Memory B cell (primary cell): ENCODE results near the gene SLC35A1.
"Not testable (repeated sequence)": the region's sequence is repeated elsewhere in the genome, so short reads cannot be mapped to it uniquely, and the experiment has no call there.

Experiments
- ATAC-seq: fragments of 150-1000 bp; cut with Tn5 transposase; 2 replicates; pipeline ENCODE4 v1.10.0; 2021; ENCODE audit warnings: low read depth, mild to moderate bottlenecking, moderate library complexity
- DNase-seq, 2 donors: peaks; one replicate each; pipeline ENCODE4 v3.0.0; 2022; ENCODE audit warnings: low spot score in 2 of 2
- H3K27ac Mint-ChIP-seq: one replicate; pipeline ENCODE4 v1.8.0; 2022; ENCODE audit warnings: mild to moderate bottlenecking, moderate library complexity, mixed read lengths
- H3K27me3 Mint-ChIP-seq: one replicate; pipeline ENCODE4 v1.8.0; 2022; ENCODE audit warnings: mixed read lengths
- H3K36me3 Mint-ChIP-seq: one replicate; pipeline ENCODE4 v1.8.0; 2022; ENCODE audit warnings: mild to moderate bottlenecking, mixed read lengths
- H3K4me1 Mint-ChIP-seq: one replicate; pipeline ENCODE4 v1.8.0; 2022; ENCODE audit warnings: mixed read lengths
- H3K4me3 Mint-ChIP-seq: one replicate; pipeline ENCODE4 v1.8.0; 2022; ENCODE audit warnings: mild to moderate bottlenecking, moderate library complexity, mixed read lengths
- H3K9me3 Mint-ChIP-seq: one replicate; pipeline ENCODE4 v1.8.0; 2022; ENCODE audit warnings: mixed read lengths

The SLC35A1 gene

GRCh38 chr6:87489326-87489725, 16.6 kb downstream of the SLC35A1 start:
- H3K4me3 Mint-ChIP-seq, H3K9me3 Mint-ChIP-seq, DNase-seq, H3K27ac Mint-ChIP-seq, H3K27me3 Mint-ChIP-seq, H3K4me1 Mint-ChIP-seq, ATAC-seq: not testable (repeated sequence)
- peaks cover 12% of the 10 kb centered on the region for H3K36me3 Mint-ChIP-seq

- ATAC-seq, result no peak
- Mint-ChIP-seq H3K27ac (no peak overlapping the region), H3K4me1 (no peaks in the 10 kb centered on the region), H3K4me3 (no peak overlapping the region), H3K9me3 (no peaks in the 10 kb centered on the region), H3K27me3 (no peaks in the 10 kb centered on the region), H3K36me3 (peaks cover 5% of the 10 kb centered on the region)
- DNase-seq, result no peak
These were observed 22.1 kb downstream of the SLC35A1 start for GRCh38 chr6:87494761-87495422.

GRCh38 chr6:87498048-87498447, 25.3 kb downstream of the SLC35A1 start:
- Mint-ChIP-seq H3K36me3 (peaks cover 8% of the 10 kb centered on the region), H3K27ac (no peak overlapping the region), H3K9me3 (no peaks in the 10 kb centered on the region), H3K27me3 (no peaks in the 10 kb centered on the region), H3K4me3 (no peak overlapping the region), H3K4me1 (no peaks in the 10 kb centered on the region)
- ATAC-seq (no peak), DNase-seq (no peak)

- Mint-ChIP-seq H3K4me1 (peaks cover 2% of the 10 kb centered on the region), H3K9me3 (no peaks in the 10 kb centered on the region), H3K36me3 (peaks cover 24% of the 10 kb centered on the region), H3K4me3 (no peak overlapping the region), H3K27ac (peak overlapping the region; percentile 42), H3K27me3 (no peaks in the 10 kb centered on the region)
- DNase-seq (no peak), ATAC-seq (no peak)
These were observed 29.2 kb downstream of the SLC35A1 start for GRCh38 chr6:87501809-87502572.

GRCh38 chr6:87504441-87504840, 31.7 kb downstream of the SLC35A1 start:
- H3K27ac Mint-ChIP-seq, result peak overlapping the region; percentile 69
- no peak overlapping the region for H3K4me3 Mint-ChIP-seq
- peaks cover 24% of the 10 kb centered on the region for H3K36me3 Mint-ChIP-seq
- no peak for ATAC-seq
- no peak for DNase-seq
- peaks cover 2% of the 10 kb centered on the region for H3K4me1 Mint-ChIP-seq
- no peaks in the 10 kb centered on the region for H3K27me3 Mint-ChIP-seq
- no peaks in the 10 kb centered on the region for H3K9me3 Mint-ChIP-seq

GRCh38 chr6:87514831-87515230, 42.1 kb downstream of the SLC35A1 start:
- Mint-ChIP-seq H3K9me3 (no peaks in the 10 kb centered on the region), H3K4me3 (no peak overlapping the region), H3K4me1 (no peaks in the 10 kb centered on the region), H3K27me3 (no peaks in the 10 kb centered on the region), H3K27ac (no peak overlapping the region), H3K36me3 (peaks cover 17% of the 10 kb centered on the region)
- ATAC-seq (no peak), DNase-seq (no peak)

- peaks cover 26% of the 10 kb centered on the region for H3K36me3 Mint-ChIP-seq
- ATAC-seq, result no peak
- no peak overlapping the region for H3K4me3 Mint-ChIP-seq
- no peaks in the 10 kb centered on the region for H3K27me3 Mint-ChIP-seq
- H3K9me3 Mint-ChIP-seq, result no peaks in the 10 kb centered on the region
- H3K4me1 Mint-ChIP-seq, result no peaks in the 10 kb centered on the region
- no peak overlapping the region for H3K27ac Mint-ChIP-seq
- DNase-seq, result no peak
These were observed 45.7 kb downstream of the SLC35A1 start for GRCh38 chr6:87518453-87518852.

GRCh38 chr6:87522686-87523085, 49.9 kb downstream of the SLC35A1 start:
- no peak for ATAC-seq
- Mint-ChIP-seq H3K9me3 (no peaks in the 10 kb centered on the region), H3K4me3 (no peak overlapping the region), H3K4me1 (no peaks in the 10 kb centered on the region), H3K27me3 (no peaks in the 10 kb centered on the region), H3K27ac (no peak overlapping the region), H3K36me3 (peaks cover 24% of the 10 kb centered on the region)
- no peak for DNase-seq

- H3K4me1 Mint-ChIP-seq, result peaks cover 3% of the 10 kb centered on the region
- peaks cover 27% of the 10 kb centered on the region for H3K36me3 Mint-ChIP-seq
- no peak for ATAC-seq
- no peaks in the 10 kb centered on the region for H3K27me3 Mint-ChIP-seq
- no peak overlapping the region for H3K27ac Mint-ChIP-seq
- no peak overlapping the region for H3K4me3 Mint-ChIP-seq
- H3K9me3 Mint-ChIP-seq, result no peaks in the 10 kb centered on the region
- no peak for DNase-seq
These were observed 56.4 kb downstream of the SLC35A1 start for GRCh38 chr6:87529221-87529620.

- Mint-ChIP-seq H3K4me1 (peaks cover 15% of the 10 kb centered on the region), H3K36me3 (peaks cover 17% of the 10 kb centered on the region)
These were observed 61.7 kb downstream of the SLC35A1 start for GRCh38 chr6:87534377-87535047.

GRCh38 chr6:87538510-87539260, 65.9 kb downstream of the SLC35A1 start:
- peaks cover 20% of the 10 kb centered on the region for H3K36me3 Mint-ChIP-seq
- H3K4me3 Mint-ChIP-seq, result no peak overlapping the region
- H3K9me3 Mint-ChIP-seq, result peaks cover 3% of the 10 kb centered on the region
- no peak for ATAC-seq
- H3K27ac Mint-ChIP-seq, result no peak overlapping the region
- H3K27me3 Mint-ChIP-seq, result no peaks in the 10 kb centered on the region
- H3K4me1 Mint-ChIP-seq, result peaks cover 15% of the 10 kb centered on the region
- DNase-seq, result no peak

More at GRCh38 chr6:87534377-87535047, 61.7 kb downstream of the SLC35A1 start:
- no peaks in the 10 kb centered on the region for H3K27me3 Mint-ChIP-seq
- peaks cover 3% of the 10 kb centered on the region for H3K9me3 Mint-ChIP-seq
- DNase-seq (no peak), ATAC-seq (no peak)
- no peak overlapping the region for H3K27ac Mint-ChIP-seq
- H3K4me3 Mint-ChIP-seq, result no peak overlapping the region

- H3K36me3 Mint-ChIP-seq, result peaks cover 23% of the 10 kb centered on the region
These were observed 66.8 kb downstream of the SLC35A1 start for GRCh38 chr6:87539554-87539953.

GRCh38 chr6:87540539-87540938, 67.8 kb downstream of the SLC35A1 start:
- Mint-ChIP-seq H3K4me3 (no peak overlapping the region), H3K9me3 (peaks cover 3% of the 10 kb centered on the region)

More at GRCh38 chr6:87539554-87539953, 66.8 kb downstream of the SLC35A1 start:
- H3K9me3 Mint-ChIP-seq, result peaks cover 3% of the 10 kb centered on the region
- no peaks in the 10 kb centered on the region for H3K27me3 Mint-ChIP-seq
- DNase-seq (no peak), ATAC-seq (no peak)
- peaks cover 13% of the 10 kb centered on the region for H3K4me1 Mint-ChIP-seq
- H3K4me3 Mint-ChIP-seq, result no peak overlapping the region
- H3K27ac Mint-ChIP-seq, result no peak overlapping the region

GRCh38 chr6:87541041-87541440, 68.3 kb downstream of the SLC35A1 start:
- no peak for DNase-seq
- Mint-ChIP-seq H3K4me1 (peaks cover 15% of the 10 kb centered on the region), H3K27ac (no peak overlapping the region), H3K4me3 (no peak overlapping the region), H3K36me3 (peaks cover 29% of the 10 kb centered on the region), H3K27me3 (no peaks in the 10 kb centered on the region), H3K9me3 (peaks cover 3% of the 10 kb centered on the region)
- ATAC-seq, result no peak

More at GRCh38 chr6:87540539-87540938, 67.8 kb downstream of the SLC35A1 start:
- no peak for ATAC-seq
- DNase-seq, result no peak
- Mint-ChIP-seq H3K27me3 (no peaks in the 10 kb centered on the region), H3K4me1 (peaks cover 15% of the 10 kb centered on the region), H3K36me3 (peaks cover 28% of the 10 kb centered on the region), H3K27ac (no peak overlapping the region)
